Ishikawa (cell line): ENCODE results near the gene TNFSF11.

ENCODE experiments used
- EGR1 ChIP-seq: IDR thresholded peaks from 2 replicates; pipeline ENCODE4 v1.6.1; 2012
- MAX ChIP-seq: IDR thresholded peaks from 2 replicates; pipeline ENCODE4 v1.6.1; 2012
- NFIC ChIP-seq: IDR thresholded peaks from 2 replicates; pipeline ENCODE4 v1.6.1; 2012
- RAD21 ChIP-seq: IDR thresholded peaks from 2 replicates; pipeline ENCODE4 v1.6.1; 2012; ENCODE audit warnings: low read depth
- YY1 ChIP-seq: IDR thresholded peaks from 2 replicates; pipeline ENCODE4 v1.6.1; 2012; ENCODE audit warnings: low read depth
- ZBTB7A ChIP-seq: IDR thresholded peaks from 2 replicates; pipeline ENCODE4 v1.6.1; 2012; ENCODE audit warnings: low read depth

DNA sequence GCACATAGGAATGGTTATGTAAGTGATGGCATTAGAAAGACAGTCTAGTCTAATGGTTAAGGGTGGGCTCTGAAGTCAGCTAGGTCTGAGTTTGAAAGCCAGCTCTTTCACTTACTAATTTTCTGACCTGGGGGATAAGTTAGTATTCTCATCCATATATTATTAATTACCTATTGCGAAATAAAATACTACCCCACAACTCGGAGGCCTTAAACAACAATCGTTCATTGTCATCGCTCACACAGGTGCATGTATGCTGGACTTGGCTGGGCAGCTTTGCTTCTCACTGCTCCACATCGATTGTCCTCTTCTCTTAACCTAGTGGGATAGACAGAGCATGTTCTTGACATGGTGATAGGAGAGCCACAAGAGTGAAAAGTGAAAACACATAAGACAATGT, 54.7 kb downstream of the TNFSF11 start:
- no peak for TF ChIP-seq NFIC
- no peak for TF ChIP-seq RAD21
- no peak for TF ChIP-seq ZBTB7A
- no peak for TF ChIP-seq MAX
- TF ChIP-seq EGR1: no peak
- TF ChIP-seq YY1: no peak
